Measurements from ENCODE around the gene MAL. TPM values are rescaled to one million over a fixed set of nuclear protein-coding genes. Genes with fewer than 3 reads are reported as not detected.

MAL gene
- polyA plus RNA-seq, 1 donor from 2014 or later, result not detected

- TF ChIP-seq REST (IDR thresholded peaks at IDR 0.05; ENCODE audit: borderline replicate concordance), result no peak
- no peak for TF ChIP-seq MXI1 (conservative IDR thresholded peaks at IDR 0.05; ENCODE audit: poor library complexity, severe bottlenecking)
- no peak for TF ChIP-seq RAD21 (conservative IDR thresholded peaks at IDR 0.05)
- TF ChIP-seq POLR2AphosphoS5 (IDR thresholded peaks at IDR 0.05), result no peak
- no peak for TF ChIP-seq CTCF (IDR thresholded peaks at IDR 0.05; ENCODE audit: poor library complexity, severe bottlenecking)
- no peak for TF ChIP-seq EZH2 (IDR thresholded peaks at IDR 0.05; ENCODE audit: borderline replicate concordance, insufficient read depth, low read length, poor library complexity, severe bottlenecking)
- TF ChIP-seq SMC3 (conservative IDR thresholded peaks at IDR 0.05; ENCODE audit: poor library complexity), result no peak
- TF ChIP-seq TAF1 (IDR thresholded peaks at IDR 0.05; ENCODE audit: low read depth), result no peak
- no peak for TF ChIP-seq EP300 (conservative IDR thresholded peaks at IDR 0.05; ENCODE audit: poor library complexity, severe bottlenecking)
- H3K9me3 ChIP-seq (ENCODE audit: low read length), result peaks cover 15% of the 10 kb centered on the region
- H2AFZ ChIP-seq (ENCODE audit: low read depth, low read length), result no peak overlapping the region
Observed at GRCh38 chr2:95008996-95009395, 16.5 kb upstream of the MAL start.

GRCh38 chr2:95009412-95009811 is 16.1 kb upstream of the MAL start:
- Histone ChIP-seq H3K79me2 (replicated peaks; ENCODE audit: insufficient read depth, low read length) (no peaks in the 10 kb centered on the region), H3F3A (ENCODE audit: insufficient read depth, low read length, poor library complexity, severe bottlenecking) (no peaks in the 10 kb centered on the region), H3K27me3 (ENCODE audit: insufficient read depth, low read depth, low read length) (no peaks in the 10 kb centered on the region), H4K20me1 (ENCODE audit: insufficient read depth) (no peaks in the 10 kb centered on the region), H3K36me3 (ENCODE audit: insufficient read depth, low read length) (no peaks in the 10 kb centered on the region), H2AFZ (ENCODE audit: low read depth, low read length) (no peak overlapping the region), H3K9me3 (ENCODE audit: low read length) (peaks cover 15% of the 10 kb centered on the region), H3K4me3 (ENCODE audit: low read length) (no peak overlapping the region), H3K4me2 (ENCODE audit: low read length) (no peak overlapping the region), H3K27ac (ENCODE audit: low read length) (no peak overlapping the region), H3K9me2 (ENCODE audit: insufficient read depth, low read length) (no peaks in the 10 kb centered on the region), H3K9ac (ENCODE audit: low read length) (no peak overlapping the region)
- TF ChIP-seq SMC3 (conservative IDR thresholded peaks at IDR 0.05; ENCODE audit: poor library complexity) (no peak), REST (IDR thresholded peaks at IDR 0.05; ENCODE audit: borderline replicate concordance) (no peak), EP300 (conservative IDR thresholded peaks at IDR 0.05; ENCODE audit: poor library complexity, severe bottlenecking) (no peak), MXI1 (conservative IDR thresholded peaks at IDR 0.05; ENCODE audit: poor library complexity, severe bottlenecking) (no peak), CTCF (IDR thresholded peaks at IDR 0.05; ENCODE audit: poor library complexity, severe bottlenecking) (no peak), EZH2 (IDR thresholded peaks at IDR 0.05; ENCODE audit: borderline replicate concordance, insufficient read depth, low read length, poor library complexity, severe bottlenecking) (no peak), RAD21 (conservative IDR thresholded peaks at IDR 0.05) (no peak), TAF1 (IDR thresholded peaks at IDR 0.05; ENCODE audit: low read depth) (no peak), POLR2AphosphoS5 (IDR thresholded peaks at IDR 0.05) (no peak)

More at GRCh38 chr2:95008996-95009395, 16.5 kb upstream of the MAL start:
- Histone ChIP-seq H3F3A (ENCODE audit: insufficient read depth, low read length, poor library complexity, severe bottlenecking) (no peaks in the 10 kb centered on the region), H3K4me2 (ENCODE audit: low read length) (no peak overlapping the region), H3K27ac (ENCODE audit: low read length) (no peak overlapping the region), H3K9ac (ENCODE audit: low read length) (no peak overlapping the region), H3K4me3 (ENCODE audit: low read length) (no peak overlapping the region), H3K36me3 (ENCODE audit: insufficient read depth, low read length) (no peaks in the 10 kb centered on the region), H4K20me1 (ENCODE audit: insufficient read depth) (no peaks in the 10 kb centered on the region), H3K79me2 (replicated peaks; ENCODE audit: insufficient read depth, low read length) (no peaks in the 10 kb centered on the region), H3K9me2 (ENCODE audit: insufficient read depth, low read length) (no peaks in the 10 kb centered on the region), H3K27me3 (ENCODE audit: insufficient read depth, low read depth, low read length) (no peaks in the 10 kb centered on the region)

All from neural cell (in vitro differentiated cells).